NCI-H446 treated with DMSO at 0.1 percent for 48 hours (cell line): ENCODE measurements around the gene ASIC4.

Experiments
- DNase-seq: peaks from one replicate; lab custom pipeline; 2025; lab: John Stamatoyannopoulos, UW

Gene ASIC4

DNA sequence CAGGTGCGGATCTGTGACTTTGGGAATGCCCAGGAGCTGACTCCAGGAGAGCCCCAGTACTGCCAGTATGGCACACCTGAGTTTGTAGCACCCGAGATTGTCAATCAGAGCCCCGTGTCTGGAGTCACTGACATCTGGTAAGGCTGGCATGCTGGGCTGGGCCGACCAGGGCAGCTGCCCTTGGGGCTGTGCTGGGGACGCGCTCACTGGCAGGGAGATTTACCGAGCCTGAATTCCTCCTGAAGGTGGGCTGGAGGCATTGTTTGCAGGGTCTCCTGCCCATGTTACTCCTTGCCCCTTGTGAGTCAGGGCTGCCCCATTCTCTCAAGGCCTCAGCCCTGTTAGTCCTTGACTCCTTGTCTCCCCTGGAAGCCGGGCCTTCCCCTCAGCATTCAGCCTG, 34.3 kb upstream of the ASIC4 start:
- DNase-seq: no peak

DNA sequence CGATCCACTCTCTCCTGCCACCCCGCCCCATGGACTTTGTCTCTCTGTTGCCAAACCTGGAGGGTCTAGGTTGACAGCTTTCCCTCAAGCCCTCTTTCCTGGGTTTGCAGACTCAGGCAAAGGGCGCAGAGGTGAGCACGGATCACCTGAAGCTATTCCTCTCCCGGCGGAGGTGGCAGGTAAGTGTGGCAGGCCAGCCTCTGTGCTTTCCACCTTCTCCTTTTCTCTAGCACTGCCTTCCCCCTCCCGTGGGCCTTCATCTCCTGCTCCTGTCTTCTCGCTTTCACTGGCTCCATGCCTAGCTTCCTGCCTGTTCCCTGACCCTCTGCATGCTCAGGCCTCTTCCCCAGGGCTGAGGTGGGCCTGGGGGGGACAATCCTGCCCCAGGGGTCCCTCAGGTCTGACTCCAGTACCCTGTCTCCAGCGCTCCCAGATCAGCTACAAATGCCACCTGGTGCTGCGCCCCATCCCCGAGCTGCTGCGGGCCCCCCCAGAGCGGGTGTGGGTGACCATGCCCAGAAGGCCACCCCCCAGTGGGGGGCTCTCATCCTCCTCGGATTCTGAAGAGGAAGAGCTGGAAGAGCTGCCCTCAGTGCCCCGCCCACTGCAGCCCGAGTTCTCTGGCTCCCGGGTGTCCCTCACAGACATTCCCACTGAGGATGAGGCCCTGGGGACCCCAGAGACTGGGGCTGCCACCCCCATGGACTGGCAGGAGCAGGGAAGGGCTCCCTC, 31.4 kb upstream of the ASIC4 start:
- DNase-seq: no peak

DNA sequence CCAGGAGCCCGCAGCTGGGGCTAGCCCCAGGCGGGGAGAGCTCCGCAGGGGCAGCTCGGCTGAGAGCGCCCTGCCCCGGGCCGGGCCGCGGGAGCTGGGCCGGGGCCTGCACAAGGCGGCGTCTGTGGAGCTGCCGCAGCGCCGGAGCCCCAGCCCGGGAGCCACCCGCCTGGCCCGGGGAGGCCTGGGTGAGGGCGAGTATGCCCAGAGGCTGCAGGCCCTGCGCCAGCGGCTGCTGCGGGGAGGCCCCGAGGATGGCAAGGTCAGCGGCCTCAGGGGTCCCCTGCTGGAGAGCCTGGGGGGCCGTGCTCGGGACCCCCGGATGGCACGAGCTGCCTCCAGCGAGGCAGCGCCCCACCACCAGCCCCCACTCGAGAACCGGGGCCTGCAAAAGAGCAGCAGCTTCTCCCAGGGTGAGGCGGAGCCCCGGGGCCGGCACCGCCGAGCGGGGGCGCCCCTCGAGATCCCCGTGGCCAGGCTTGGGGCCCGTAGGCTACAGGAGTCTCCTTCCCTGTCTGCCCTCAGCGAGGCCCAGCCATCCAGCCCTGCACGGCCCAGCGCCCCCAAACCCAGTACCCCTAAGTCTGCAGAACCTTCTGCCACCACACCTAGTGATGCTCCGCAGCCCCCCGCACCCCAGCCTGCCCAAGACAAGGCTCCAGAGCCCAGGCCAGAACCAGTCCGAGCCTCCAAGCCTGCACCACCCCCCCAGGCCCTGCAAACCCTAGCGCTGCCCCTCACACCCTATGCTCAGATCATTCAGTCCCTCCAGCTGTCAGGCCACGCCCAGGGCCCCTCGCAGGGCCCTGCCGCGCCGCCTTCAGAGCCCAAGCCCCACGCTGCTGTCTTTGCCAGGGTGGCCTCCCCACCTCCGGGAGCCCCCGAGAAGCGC, 30.6 kb upstream of the ASIC4 start:
- no peak for DNase-seq

DNA sequence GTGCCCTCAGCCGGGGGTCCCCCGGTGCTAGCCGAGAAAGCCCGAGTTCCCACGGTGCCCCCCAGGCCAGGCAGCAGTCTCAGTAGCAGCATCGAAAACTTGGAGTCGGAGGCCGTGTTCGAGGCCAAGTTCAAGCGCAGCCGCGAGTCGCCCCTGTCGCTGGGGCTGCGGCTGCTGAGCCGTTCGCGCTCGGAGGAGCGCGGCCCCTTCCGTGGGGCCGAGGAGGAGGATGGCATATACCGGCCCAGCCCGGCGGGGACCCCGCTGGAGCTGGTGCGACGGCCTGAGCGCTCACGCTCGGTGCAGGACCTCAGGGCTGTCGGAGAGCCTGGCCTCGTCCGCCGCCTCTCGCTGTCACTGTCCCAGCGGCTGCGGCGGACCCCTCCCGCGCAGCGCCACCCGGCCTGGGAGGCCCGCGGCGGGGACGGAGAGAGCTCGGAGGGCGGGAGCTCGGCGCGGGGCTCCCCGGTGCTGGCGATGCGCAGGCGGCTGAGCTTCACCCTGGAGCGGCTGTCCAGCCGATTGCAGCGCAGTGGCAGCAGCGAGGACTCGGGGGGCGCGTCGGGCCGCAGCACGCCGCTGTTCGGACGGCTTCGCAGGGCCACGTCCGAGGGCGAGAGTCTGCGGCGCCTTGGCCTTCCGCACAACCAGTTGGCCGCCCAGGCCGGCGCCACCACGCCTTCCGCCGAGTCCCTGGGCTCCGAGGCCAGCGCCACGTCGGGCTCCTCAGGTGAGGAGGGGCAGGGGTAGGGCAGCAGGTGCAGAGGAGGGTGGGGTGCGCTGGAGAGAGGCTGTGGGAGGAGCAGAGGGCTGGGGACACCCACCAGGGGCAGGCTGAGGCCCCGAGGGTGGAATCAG, 29.7 kb upstream of the ASIC4 start:
- no peak for DNase-seq

DNA sequence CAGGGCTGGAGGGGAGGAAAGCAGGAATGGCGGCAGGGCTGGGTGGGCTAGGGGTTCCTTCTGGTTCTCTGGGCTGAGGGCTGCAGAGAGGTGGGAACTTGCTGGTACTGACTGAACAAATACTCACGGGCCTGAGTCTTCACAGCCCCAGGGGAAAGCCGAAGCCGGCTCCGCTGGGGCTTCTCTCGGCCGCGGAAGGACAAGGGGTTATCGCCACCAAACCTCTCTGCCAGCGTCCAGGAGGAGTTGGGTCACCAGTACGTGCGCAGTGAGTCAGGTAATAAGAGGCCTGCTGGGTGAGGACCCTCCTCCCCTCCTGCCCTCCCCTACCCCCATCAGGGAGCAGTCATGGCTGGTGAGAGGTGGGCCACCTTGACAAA, 29.1 kb upstream of the ASIC4 start:
- DNase-seq: no peak

DNA sequence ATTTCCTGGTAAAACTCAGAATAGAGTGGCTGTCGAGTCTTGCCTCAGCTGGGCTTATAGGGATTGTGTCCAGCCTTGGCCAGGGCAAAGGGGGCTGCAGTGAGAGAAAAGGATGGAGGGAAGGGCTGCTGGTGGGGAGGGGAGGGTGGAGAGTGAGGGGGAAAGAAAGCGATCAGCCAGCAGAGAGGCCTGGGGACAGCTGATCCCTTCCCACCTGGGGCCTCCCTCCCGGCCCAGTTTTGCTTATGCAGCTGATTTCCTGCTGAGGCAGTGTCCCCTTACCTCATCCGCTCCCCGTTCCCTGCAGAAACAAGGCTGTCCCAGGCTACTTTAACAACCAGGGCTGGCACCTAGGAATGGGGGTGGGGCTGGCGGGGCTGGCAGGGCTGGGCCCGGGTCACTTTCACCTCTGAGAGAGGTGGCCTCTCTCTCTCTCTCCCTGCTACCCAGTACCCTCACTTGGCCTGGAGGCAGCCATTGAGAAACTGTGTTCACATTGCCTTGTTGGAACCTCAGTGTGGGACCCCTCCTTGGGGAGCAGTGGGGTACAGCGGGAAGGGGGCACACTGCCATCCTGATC, 27.8 kb upstream of the ASIC4 start:
- no peak for DNase-seq

DNA sequence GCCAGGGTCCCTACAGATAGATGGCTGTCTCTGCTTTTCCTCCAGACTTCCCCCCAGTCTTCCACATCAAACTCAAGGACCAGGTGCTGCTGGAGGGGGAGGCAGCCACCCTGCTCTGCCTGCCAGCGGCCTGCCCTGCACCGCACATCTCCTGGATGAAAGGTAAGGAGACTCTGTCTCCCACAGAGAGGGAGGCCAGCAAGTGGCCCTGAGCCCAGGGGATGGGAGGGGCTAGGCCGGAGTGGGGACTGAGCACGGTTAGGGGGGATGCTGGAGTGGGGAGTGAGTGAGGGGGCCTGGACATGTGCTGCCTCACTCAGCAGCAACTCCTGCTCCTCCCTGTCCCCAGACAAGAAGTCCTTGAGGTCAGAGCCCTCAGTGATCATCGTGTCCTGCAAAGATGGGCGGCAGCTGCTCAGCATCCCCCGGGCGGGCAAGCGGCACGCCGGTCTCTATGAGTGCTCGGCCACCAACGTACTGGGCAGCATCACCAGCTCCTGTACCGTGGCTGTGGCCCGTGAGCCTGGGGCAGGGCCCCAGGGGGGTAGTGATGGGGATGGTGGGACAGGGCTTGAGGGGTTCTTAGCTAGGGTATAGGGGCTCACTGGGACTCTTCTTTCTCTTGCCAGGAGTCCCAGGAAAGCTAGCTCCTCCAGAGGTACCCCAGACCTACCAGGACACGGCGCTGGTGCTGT, 26.0 kb upstream of the ASIC4 start:
- DNase-seq: no peak

DNA sequence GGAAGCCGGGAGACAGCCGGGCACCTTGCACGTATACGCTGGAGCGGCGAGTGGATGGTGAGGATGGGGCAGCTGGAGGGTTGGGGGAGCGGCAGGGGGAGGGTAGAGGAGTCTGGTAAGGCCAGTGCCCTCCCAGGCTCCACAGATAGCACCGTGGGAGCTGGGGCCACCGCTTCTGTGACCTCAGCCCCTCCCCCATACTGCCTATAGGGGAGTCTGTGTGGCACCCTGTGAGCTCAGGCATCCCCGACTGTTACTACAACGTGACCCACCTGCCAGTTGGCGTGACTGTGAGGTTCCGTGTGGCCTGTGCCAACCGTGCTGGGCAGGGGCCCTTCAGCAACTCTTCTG, 25.5 kb upstream of the ASIC4 start:
- no peak for DNase-seq

DNA sequence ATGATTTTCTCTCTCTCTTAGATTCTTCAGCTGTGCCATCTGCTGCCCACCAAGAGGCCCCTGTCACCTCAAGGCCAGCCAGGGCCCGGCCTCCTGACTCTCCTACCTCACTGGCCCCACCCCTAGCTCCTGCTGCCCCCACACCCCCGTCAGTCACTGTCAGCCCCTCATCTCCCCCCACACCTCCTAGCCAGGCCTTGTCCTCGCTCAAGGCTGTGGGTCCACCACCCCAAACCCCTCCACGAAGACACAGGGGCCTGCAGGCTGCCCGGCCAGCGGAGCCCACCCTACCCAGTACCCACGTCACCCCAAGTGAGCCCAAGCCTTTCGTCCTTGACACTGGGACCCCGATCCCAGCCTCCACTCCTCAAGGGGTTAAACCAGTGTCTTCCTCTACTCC, 25.0 kb upstream of the ASIC4 start:
- no peak for DNase-seq

DNA sequence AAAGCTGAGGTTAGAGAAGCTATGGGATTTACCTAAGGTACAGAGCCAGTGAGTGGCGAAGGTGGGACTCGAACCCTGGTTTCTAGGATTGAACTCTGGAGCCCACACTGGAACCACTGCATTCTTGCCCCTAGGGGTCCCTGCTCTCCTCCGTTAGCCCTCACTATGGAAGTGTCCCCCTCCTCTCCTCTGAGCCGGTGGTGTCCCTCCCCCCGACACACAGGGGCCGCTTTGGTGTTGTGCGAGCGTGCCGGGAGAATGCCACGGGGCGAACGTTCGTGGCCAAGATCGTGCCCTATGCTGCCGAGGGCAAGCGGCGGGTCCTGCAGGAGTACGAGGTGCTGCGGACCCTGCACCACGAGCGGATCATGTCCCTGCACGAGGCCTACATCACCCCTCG, 24.1 kb upstream of the ASIC4 start:
- DNase-seq: no peak

DNA sequence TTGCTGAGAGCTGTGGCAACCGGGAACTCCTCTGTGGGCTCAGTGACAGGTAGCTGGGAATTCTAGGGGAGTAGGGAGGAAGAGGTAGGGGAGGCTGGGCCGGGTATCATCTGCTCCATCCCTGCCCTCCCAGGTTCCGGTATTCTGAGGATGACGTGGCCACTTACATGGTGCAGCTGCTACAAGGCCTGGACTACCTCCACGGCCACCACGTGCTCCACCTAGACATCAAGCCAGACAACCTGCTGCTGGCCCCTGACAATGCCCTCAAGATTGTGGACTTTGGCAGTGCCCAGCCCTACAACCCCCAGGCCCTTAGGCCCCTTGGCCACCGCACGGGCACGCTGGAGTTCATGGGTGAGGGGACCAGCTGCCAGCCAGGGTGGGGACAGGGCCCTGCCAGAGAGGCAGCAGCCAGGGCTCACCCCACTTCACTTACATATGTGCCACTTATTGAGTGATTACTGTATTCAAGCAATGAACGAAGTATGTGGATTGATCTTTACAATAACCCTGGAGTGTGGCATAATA, 23.6 kb upstream of the ASIC4 start:
- no peak for DNase-seq

DNA sequence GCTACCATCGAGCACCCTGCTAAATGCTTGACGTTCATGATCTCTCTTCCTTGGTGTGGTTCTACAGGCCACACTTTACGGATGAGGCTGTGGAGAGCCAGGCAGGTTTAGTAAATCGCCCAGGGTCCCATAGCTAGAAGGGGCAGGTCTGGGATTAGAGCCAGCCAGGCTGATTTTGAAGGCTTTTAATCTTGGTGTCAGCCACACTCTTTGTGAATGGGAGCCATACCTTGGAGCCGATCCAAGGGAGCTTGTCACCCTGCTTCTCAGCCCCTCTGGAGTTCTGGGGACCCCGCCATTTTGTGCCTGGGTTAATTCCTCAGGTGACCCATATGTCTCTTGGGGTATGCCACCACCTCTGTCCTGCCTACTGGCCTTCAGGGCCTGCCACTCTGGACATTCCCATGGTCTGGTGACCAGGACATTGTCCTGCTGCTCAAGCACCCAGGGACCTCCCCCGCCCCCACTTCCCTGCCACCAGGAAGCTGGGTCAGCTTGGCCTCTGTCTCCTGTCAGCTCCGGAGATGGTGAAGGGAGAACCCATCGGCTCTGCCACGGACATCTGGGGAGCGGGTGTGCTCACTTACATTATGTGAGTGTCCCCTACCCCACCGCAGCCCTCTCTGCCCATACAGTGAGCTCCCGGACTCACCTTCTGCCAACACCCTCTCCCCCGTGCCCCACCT, 22.9 kb upstream of the ASIC4 start:
- no peak for DNase-seq

DNA sequence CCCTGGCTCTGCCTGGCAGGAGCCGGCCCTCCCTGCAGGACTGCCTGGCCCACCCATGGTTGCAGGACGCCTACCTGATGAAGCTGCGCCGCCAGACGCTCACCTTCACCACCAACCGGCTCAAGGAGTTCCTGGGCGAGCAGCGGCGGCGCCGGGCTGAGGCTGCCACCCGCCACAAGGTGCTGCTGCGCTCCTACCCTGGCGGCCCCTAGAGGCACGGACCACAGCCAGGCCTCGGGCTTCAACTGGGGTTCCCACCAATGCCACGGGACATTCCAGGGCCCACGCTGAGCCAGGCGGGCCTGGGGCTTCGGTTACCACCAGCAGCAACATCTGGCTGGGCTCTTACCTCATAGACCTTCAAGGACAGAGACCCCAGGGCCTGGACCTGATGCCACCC, 21.7 kb upstream of the ASIC4 start:
- DNase-seq: no peak

DNA sequence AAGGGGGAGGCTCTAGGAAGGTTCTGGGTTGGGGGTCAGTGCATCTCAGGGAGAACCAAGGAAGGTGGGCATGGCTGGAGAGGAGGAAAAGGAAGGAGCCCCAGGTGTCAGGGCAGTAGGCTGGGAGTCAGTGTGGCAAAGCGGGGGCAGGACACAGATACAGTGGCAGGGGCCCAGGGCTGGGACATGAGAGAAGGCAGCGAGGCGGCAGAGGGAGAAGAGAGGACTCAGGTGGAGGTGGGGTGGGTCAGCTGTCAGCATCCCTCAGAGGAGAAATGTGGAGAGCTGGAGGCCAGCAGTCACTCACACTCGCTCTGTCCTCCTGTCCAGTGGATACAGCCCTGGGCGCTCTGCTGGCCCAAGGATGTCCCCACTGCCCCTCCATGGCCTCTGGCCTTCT, 21.2 kb upstream of the ASIC4 start:
- no peak for DNase-seq

DNA sequence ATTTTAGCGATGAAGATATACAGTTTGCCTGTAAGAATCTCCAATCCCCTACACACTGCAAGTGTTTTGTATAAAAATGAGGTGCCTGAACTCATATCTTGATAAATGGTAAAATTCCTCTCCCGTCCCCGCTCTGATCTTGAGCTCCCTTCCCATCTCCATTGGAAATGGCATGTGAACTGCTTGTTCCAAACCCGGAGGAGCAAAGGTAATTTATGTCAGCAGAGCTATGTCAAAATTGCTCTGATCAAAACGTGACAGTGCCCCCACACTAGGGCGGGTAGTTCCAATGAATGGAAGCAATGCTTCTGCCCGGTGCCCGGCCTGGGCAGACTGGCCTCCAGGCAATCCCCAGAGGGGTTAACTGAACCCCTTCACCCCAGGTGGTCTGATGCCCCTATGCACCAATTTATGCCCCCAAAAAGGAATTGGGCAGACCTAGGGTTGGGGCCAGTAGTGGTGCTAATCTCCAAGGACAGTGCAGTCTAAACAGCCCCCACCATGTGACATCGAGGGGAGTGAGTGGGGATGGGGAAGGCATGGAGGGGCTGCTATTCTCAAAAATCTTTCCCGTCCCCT, 19.2 kb upstream of the ASIC4 start:
- no peak for DNase-seq

DNA sequence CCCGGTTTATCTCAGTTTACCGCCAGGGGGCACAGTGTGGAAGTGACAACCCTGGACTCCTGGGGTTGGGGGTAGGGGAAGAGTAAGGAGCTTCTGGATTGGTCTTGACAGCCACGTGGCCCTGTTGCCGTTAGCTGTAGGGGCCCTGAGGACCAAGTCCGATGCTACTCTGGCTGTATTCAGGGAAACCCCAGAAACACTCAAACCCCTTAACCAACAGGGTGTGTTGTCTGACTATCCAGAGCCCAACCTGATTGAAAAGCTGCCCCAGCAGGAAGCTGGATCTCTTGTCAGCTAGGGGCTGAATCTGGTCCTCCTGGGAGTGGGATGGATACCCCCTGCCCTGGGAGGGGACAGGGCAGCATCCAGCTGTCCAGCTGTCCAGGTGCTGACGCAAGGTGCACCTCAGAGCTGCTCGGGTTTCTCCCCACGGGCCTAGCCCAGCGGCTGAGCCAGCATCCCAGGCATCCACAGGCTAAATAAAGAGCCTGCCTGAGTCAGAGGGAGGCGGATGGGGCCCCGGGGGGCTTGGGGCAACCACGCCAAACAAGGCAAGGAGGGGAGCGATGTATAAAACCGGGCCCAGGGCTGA, 18.7 kb upstream of the ASIC4 start:
- no peak for DNase-seq

DNA sequence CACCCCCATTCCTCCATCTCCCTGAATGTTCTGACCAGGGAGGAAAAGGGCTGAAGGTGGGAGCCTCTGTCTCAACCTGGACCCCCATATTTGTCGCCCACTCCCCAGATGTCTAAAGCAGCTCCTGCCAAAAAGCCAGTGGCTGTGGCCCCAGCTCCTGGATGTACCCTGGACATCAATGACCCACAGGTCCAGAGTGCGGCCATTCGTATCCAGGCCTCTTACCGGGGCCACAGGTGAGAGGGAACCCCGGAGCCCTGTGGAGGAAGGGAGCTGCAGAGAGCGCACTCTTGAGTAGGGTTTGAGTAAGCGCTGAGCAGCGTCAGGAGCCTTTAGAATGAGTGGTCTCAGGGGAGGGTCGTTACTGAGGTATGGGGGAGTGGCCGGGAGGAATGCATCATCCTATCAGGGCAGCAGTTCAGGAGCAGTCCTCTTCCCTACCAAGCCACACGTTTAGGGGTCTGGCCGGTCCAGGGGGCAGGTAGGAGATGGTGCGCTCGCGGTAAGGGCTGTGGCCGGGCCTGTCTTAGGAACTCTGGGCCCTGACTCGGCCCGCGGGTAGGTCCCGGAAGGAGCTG, 17.9 kb upstream of the ASIC4 start:
- no peak for DNase-seq

DNA sequence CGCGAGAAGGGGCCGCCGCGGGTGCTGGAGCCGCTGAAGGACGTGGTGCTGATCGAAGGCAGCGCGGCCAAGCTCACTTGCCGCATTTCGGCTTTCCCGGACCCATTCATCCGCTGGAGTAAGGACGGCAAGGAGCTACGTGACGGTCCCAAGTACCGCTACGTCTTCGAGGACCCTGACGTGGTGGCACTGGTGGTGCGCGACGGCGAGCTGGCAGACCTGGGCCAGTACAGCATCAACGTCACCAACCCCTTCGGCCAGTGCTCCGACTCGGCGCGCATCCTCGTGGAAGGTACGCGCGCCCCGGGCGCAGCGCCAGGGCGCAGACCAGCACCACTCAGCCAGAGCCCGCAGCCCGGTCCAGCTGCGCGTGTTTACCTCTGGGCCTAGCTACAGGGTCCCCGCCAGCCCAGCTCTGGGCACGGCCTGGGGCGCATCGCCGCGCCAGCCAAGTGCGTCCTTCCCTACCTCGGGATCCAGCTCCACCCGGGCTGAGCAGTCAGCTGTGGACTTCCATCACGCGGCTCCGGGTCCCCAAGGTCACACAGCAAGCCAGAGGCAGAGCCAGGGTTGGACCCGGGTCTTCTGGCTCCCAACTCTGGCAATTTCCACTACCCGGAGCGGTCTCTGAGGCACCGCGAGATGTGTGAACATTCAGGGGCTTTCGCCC, 17.3 kb upstream of the ASIC4 start:
- DNase-seq: no peak
